Esophagus muscularis mucosa (tissue), 4 donors: ENCODE data around the gene CLIC6. TPM values are rescaled to one million over a fixed set of nuclear protein-coding genes. Genes with fewer than 3 reads are reported as not detected.

Experiments
- DNase-seq: peaks from one replicate; pipeline ENCODE4 v3.0.0-alpha.2; 2017; ENCODE audit errors: extremely low spot score
- H3K27ac ChIP-seq, 4 donors: fragments of 200-600 bp; sonication (generic); replicated peaks in 1 of 4; 1 replicate in 3 of 4; 2 replicates in 1 of 4; pipeline ENCODE4 v1.5.1; 2016 to 2019; ENCODE audit warnings: mild to moderate bottlenecking in 1 of 4
- H3K27me3 ChIP-seq, 4 donors: fragments of 200-600 bp; sonication (generic); one replicate each; pipeline versions ENCODE4 v1.5.1 to v1.6.0; 2016 to 2019
- H3K36me3 ChIP-seq, 4 donors: fragments of 200-600 bp; sonication (generic); one replicate each; pipeline ENCODE4 v1.5.1; 2016 to 2019
- H3K4me1 ChIP-seq, 4 donors: fragments of 200-600 bp; sonication (generic); one replicate each; pipeline ENCODE4 v1.5.1; 2016 to 2019
- H3K4me3 ChIP-seq, 4 donors: fragments of 200-600 bp; sonication (generic); 1 replicate in 2 of 4; 2 replicates in 2 of 4; pipeline ENCODE4 v1.5.1; 2016 to 2019; ENCODE audit warnings: mild to moderate bottlenecking in 4 of 4, moderate library complexity in 1 of 4
- H3K9me3 ChIP-seq, 4 donors: fragments of 200-600 bp; sonication (generic); 1 replicate in 3 of 4; 2 replicates in 1 of 4; pipeline ENCODE4 v1.5.1; 2016 to 2019
- EP300 ChIP-seq: sonication (generic); formaldehyde crosslinking; IDR thresholded peaks from one replicate; pipeline ENCODE4 v1.6.1; 2017; ENCODE audit warnings: antibody characterized with exemption
- POLR2A ChIP-seq: fragments of 450-650 bp; IDR thresholded peaks from one replicate; pipeline ENCODE4 v1.6.1; 2017; ENCODE audit warnings: antibody characterized with exemption, moderate library complexity, mild to moderate bottlenecking, low read depth
- POLR2AphosphoS5 ChIP-seq, 2 donors: sonication (generic); formaldehyde crosslinking; IDR thresholded peaks; one replicate each; pipeline ENCODE4 v1.6.1; 2017; ENCODE audit warnings: antibody characterized with exemption in 2 of 2
- WGBS: methylation state at CpG from one replicate; pipeline ENCODE4 v1.1.5; 2018; 5-methylcytosine and 5-hydroxymethylcytosine counted together
- intact Hi-C: fragments of 100-400 bp; cut with DNase I; formaldehyde crosslinking; loops from one replicate; pipeline ENCODE4 v1.15.1; 2023
- total RNA-seq, 4 donors: library from RNA; depleted of rRNA; stranded (reverse); fragments of >200 nt; gene quantifications; one replicate each; pipeline versions ENCODE4 v1.1.0 to v1.2.1, GENCODE V29; 2016
- TF ChIP-seq, protein P1 (sequence below), 3 experiments: fragments of 200-600 bp in 2 of 3; fragments of 450-650 bp in 1 of 3; sonication (generic) in 2 of 3; IDR thresholded peaks; one replicate each; pipeline ENCODE4 v1.5.1; 2017 to 2019; ENCODE audit warnings: antibody characterized with exemption in 3 of 3, mild to moderate bottlenecking in 2 of 3, moderate library complexity in 1 of 3

Gene CLIC6
- total RNA-seq, 4 donors from 2014 or later: under 0.01 to 1.9 (median 0.39) TPM

DNA sequence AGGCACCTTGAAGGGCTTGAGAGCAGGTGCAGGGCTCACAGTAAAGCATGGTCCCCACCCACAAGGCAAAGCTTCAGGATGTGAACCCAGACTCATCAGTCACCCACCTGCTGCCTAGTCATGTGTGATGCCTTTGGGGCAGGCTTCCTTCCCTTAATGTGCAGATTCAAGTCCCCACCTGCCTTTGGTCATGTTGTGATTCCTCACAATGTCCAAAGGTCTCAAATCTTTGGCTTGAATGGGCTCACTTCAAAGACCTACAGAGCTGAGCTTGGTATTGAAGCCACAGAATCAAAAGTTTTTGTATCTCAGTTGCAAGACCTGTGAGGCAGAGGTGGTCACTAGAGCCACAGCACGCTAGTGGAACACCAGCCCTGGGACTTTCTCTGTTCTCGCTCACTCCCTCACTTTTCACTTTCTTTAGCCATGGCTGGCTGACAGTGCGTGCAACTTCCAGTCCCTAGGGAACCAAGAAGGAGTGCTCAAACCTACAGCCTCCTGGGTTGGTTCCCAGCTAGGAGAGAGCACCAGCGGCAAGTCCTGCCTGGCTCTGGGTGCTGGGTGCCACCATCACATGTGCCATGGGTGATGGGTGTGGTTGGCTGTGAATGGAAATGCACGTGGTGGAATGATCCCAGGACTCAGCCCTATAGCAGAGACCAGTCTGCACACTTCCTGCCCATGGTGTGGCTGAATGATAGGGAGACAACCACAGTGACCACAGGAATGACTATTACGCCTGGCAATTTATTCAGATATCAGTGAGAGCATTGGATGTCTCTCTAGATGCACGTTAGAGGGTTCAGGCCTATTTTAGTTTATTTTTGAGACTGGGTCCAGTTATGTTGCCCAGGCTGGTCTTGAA, 26.4 kb upstream of the CLIC6 start:
- no peak for DNase-seq
- intact Hi-C loops: no loop called here
- TF ChIP-seq, protein P1, sequence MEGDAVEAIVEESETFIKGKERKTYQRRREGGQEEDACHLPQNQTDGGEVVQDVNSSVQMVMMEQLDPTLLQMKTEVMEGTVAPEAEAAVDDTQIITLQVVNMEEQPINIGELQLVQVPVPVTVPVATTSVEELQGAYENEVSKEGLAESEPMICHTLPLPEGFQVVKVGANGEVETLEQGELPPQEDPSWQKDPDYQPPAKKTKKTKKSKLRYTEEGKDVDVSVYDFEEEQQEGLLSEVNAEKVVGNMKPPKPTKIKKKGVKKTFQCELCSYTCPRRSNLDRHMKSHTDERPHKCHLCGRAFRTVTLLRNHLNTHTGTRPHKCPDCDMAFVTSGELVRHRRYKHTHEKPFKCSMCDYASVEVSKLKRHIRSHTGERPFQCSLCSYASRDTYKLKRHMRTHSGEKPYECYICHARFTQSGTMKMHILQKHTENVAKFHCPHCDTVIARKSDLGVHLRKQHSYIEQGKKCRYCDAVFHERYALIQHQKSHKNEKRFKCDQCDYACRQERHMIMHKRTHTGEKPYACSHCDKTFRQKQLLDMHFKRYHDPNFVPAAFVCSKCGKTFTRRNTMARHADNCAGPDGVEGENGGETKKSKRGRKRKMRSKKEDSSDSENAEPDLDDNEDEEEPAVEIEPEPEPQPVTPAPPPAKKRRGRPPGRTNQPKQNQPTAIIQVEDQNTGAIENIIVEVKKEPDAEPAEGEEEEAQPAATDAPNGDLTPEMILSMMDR (IDR thresholded peaks at IDR 0.05): no peak
- TF ChIP-seq EP300 (no peak), POLR2A (no peak), POLR2AphosphoS5 (IDR thresholded peaks at IDR 0.05) (no peak)
- Histone ChIP-seq H3K4me3 (no peak overlapping the region), H3K9me3 (no peaks in the 10 kb centered on the region), H3K27me3 (peaks cover 0 to 11% (median 0%) of the 10 kb centered on the region in 4 donors), H3K4me1 (no peaks in the 10 kb centered on the region), H3K27ac (no peak overlapping the region), H3K36me3 (no peaks in the 10 kb centered on the region)
- 85% methylated on average over 7 of the region's 7 CpGs for WGBS

GRCh38 chr21:34644825-34645224, 24.0 kb upstream of the CLIC6 start:
- H3K4me3 ChIP-seq: no peak overlapping the region
- DNase-seq: no peak
- H3K27me3 ChIP-seq: peaks cover 0 to 23% (median 0%) of the 10 kb centered on the region in 4 donors
- intact Hi-C loops: no loop called here
- H3K36me3 ChIP-seq: no peaks in the 10 kb centered on the region
- 71% methylated on average over 4 of the region's 4 CpGs for WGBS
- TF ChIP-seq, protein P1 (IDR thresholded peaks at IDR 0.05): no peak
- TF ChIP-seq POLR2AphosphoS5 (IDR thresholded peaks at IDR 0.05) (no peak), EP300 (no peak), POLR2A (no peak)
- H3K9me3 ChIP-seq: no peaks in the 10 kb centered on the region
- H3K27ac ChIP-seq: no peak overlapping the region
- no peaks in the 10 kb centered on the region for H3K4me1 ChIP-seq

- no peak for DNase-seq
- H3K9me3 ChIP-seq: peaks cover 0 to 20% (median 9%) of the 10 kb centered on the region in 4 donors
- no peak overlapping the region for H3K4me3 ChIP-seq
- H3K4me1 ChIP-seq: no peaks in the 10 kb centered on the region
- TF ChIP-seq POLR2AphosphoS5 (IDR thresholded peaks at IDR 0.05) (no peak), EP300 (no peak), POLR2A (no peak)
- TF ChIP-seq, protein P1 (IDR thresholded peaks at IDR 0.05): no peak
- WGBS: 49% methylated on average over 6 of the region's 6 CpGs
- H3K27ac ChIP-seq: no peak overlapping the region
- H3K27me3 ChIP-seq: peaks cover 0 to 33% (median 0%) of the 10 kb centered on the region in 4 donors
- intact Hi-C loops: no loop called here
- no peaks in the 10 kb centered on the region for H3K36me3 ChIP-seq
Observed at GRCh38 chr21:34647555-34647954, 21.2 kb upstream of the CLIC6 start.

DNA sequence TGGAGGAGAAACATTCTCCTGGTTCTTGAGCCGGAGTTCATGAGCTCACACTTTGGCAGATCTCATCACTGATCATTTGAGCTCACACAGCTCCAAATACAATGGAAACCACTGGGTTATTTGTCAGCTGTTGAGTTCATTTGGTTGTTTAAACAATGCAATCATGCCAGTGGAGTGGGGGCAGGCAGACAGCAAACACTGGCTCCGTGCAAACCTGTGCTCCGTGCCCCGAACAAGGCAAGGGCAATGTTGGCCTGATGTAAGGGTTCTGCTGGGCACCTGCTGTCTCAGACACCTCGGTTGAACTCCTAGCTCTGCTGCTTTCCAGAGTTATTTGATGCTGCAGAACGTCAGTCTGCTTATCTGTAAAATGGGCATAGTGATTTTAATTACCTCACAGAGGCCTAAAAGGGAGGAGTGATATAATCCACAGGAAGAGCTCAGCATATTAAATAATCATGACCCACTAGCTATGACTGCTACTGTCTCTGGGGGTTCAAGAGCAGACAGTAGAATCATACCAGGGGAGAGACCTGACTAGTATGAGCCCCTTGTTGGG, 20.0 kb upstream of the CLIC6 start:
- Histone ChIP-seq H3K4me1 (no peaks in the 10 kb centered on the region), H3K4me3 (no peak overlapping the region), H3K9me3 (peaks cover 0 to 23% (median 10%) of the 10 kb centered on the region in 4 donors), H3K27ac (no peak overlapping the region), H3K27me3 (peaks cover 0 to 38% (median 0%) of the 10 kb centered on the region in 4 donors), H3K36me3 (no peaks in the 10 kb centered on the region)
- DNase-seq: no peak
- TF ChIP-seq, protein P1 (IDR thresholded peaks at IDR 0.05): no peak
- TF ChIP-seq POLR2A: no peak
- WGBS: 83% methylated on average over 4 of the region's 6 CpGs
- intact Hi-C loops: no loop called here
